Testis (tissue), 3 donors: ENCODE measurements around the gene HOXC12. TPM values are rescaled to one million over a fixed set of nuclear protein-coding genes. Genes with fewer than 3 reads are reported as not detected.
A peak's percentile ranks its signal among the peaks of the same experiment; 100 is the strongest.

Source experiments
- DNase-seq: peaks from one replicate; pipeline ENCODE4 v3.0.0-alpha.2; 2019
- H3K27ac ChIP-seq, 2 donors: fragments of 200-600 bp; sonication (generic); one replicate each; pipeline ENCODE4 v1.5.1; 2019
- H3K27me3 ChIP-seq: fragments of 200-600 bp; sonication (generic); one replicate; pipeline ENCODE4 v1.5.1; 2019
- H3K36me3 ChIP-seq: fragments of 200-600 bp; sonication (generic); one replicate; pipeline ENCODE4 v1.5.1; 2017; ENCODE audit warnings: low read depth; ENCODE audit errors: missing control alignments
- H3K4me1 ChIP-seq: fragments of 200-600 bp; sonication (generic); one replicate; pipeline ENCODE4 v1.5.1; 2019
- H3K4me3 ChIP-seq, 2 donors: fragments of 200-600 bp; sonication (generic); one replicate each; pipeline ENCODE4 v1.5.1; 2017 to 2019
- H3K9me3 ChIP-seq: fragments of 200-600 bp; sonication (generic); one replicate; pipeline ENCODE4 v1.5.1; 2017
- POLR2A ChIP-seq: fragments of 450-650 bp; IDR thresholded peaks from one replicate; pipeline ENCODE4 v1.6.1; 2017; ENCODE audit warnings: antibody characterized with exemption, mild to moderate bottlenecking, moderate library complexity
- WGBS, 2 donors: methylation state at CpG; one replicate each; pipeline ENCODE4 v1.1.5; 2018; 5-methylcytosine and 5-hydroxymethylcytosine counted together
- intact Hi-C: fragments of 100-400 bp; cut with DNase I; formaldehyde crosslinking; loops from one replicate; pipeline ENCODE4 v1.15.1; 2023; ENCODE audit warnings: low total_unique reads
- polyA plus RNA-seq: library from polyadenylated mRNA; stranded (reverse); fragments of 350-450 nt; fragmentation: Illumina TruSeq; extraction: RNeasy Lipid Tissue Mini Kit (QIAGEN cat#74804); gene quantifications from one replicate; pipeline ENCODE4 v1.2.3, GENCODE V29; 2014; ENCODE audit warnings: low read depth, low replicate concordance; ENCODE audit not compliant: insufficient read depth
- total RNA-seq, 2 donors: library from RNA; depleted of rRNA; stranded (reverse); fragments of >200 nt; gene quantifications; one replicate each; pipeline ENCODE4 v1.2.3, GENCODE V29; 2016
- TF ChIP-seq, protein P1 (sequence below), 3 experiments: fragments of 450-650 bp in 2 of 3; fragments of 200-600 bp in 1 of 3; sonication (generic) in 1 of 3; IDR thresholded peaks; one replicate each; pipeline ENCODE4 v1.5.1; 2016 to 2019; ENCODE audit warnings: antibody characterized with exemption in 3 of 3, mild to moderate bottlenecking in 2 of 3, moderate library complexity in 1 of 3

The HOXC12 gene
- total and polyA plus RNA-seq, 3 donors from 2014 or later, result 0.06 TPM; not detected in 2

DNA sequence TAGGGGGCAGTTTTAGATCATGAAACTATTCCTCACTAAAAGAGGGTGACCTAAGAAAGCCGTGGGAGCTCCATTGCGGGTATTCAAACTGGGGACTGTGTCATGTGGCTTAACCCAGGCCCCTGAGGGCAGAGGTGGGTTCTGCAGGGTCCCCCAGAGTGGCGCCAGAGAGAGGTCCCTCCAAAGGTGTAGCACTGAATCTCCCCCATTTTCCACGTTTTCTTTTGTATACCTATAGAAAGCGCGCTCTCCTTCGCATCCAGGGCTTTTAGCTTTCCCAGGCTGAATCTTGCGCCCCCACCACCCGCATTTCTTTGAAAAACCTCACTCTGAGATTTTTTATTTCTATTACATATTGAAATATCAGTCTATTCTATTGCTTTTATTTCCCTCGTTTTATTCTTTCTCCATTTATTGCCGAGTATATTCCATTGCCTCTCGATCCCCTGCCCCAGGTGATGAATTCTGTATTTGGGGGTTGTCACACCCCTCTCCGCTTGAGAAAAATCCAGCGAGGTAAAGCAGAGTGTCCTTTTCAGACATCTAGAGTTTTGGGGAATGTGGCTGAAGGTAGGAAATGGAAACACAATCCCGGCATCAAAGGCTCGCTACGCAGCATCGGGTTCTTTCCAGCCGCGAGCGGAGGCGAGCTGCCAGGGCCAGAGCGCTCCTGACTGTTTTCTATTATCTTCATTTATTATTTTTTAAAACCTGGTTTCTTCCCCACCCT is 16.9 kb upstream of the HOXC12 start:
- 16 to 21% methylated on average over 23 of the region's 23 CpGs for WGBS, 2 donors
- intact Hi-C loops, result no loop called here
- H3K4me3 ChIP-seq, result no peak overlapping the region
- DNase-seq, result no peak
- no peaks in the 10 kb centered on the region for H3K4me1 ChIP-seq
- H3K9me3 ChIP-seq, result no peaks in the 10 kb centered on the region
- no peaks in the 10 kb centered on the region for H3K36me3 ChIP-seq
- no peak for TF ChIP-seq POLR2A
- TF ChIP-seq, protein P1, sequence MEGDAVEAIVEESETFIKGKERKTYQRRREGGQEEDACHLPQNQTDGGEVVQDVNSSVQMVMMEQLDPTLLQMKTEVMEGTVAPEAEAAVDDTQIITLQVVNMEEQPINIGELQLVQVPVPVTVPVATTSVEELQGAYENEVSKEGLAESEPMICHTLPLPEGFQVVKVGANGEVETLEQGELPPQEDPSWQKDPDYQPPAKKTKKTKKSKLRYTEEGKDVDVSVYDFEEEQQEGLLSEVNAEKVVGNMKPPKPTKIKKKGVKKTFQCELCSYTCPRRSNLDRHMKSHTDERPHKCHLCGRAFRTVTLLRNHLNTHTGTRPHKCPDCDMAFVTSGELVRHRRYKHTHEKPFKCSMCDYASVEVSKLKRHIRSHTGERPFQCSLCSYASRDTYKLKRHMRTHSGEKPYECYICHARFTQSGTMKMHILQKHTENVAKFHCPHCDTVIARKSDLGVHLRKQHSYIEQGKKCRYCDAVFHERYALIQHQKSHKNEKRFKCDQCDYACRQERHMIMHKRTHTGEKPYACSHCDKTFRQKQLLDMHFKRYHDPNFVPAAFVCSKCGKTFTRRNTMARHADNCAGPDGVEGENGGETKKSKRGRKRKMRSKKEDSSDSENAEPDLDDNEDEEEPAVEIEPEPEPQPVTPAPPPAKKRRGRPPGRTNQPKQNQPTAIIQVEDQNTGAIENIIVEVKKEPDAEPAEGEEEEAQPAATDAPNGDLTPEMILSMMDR (IDR thresholded peaks at IDR 0.05), result no peak
- H3K27ac ChIP-seq, result no peak overlapping the region
- peaks cover 12% of the 10 kb centered on the region for H3K27me3 ChIP-seq

DNA sequence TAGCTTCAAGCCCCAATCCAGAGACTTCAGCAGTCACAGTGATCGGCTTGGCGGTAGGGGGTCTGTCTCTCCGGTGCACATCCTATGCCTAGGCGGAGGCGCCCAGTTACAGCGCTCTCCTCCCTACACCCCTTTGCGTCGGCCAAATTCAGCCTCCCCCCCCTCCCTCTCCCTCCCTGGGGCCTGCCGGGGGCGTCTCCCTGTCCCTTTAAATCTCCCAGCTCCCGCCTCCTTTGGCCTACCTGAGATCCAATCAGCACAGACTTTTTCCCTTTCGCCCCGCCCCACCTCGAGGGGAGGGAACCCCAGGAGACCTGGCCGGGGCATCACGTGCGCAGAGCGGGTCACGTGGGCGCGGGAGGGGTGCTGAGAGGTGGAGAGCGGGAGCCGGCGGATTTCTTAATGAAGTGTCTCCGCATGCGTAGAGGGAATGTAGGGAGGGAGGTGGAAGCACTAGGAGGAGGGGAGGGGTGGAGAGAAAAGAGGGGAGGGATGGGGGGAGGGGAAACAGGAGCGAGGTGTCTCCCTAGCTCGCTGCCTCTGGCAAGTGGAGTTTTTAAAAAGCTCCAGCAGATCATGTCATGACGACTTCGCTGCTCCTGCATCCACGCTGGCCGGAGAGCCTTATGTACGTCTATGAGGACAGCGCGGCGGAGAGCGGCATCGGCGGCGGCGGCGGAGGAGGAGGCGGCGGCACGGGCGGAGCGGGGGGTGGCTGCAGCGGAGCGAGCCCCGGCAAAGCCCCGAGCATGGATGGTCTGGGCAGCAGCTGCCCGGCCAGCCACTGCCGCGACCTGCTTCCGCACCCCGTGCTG is 16.2 kb upstream of the HOXC12 start, which contains the start of gene HOXC13:
Gene HOXC13, plus strand, starts transcription at position 506 of the 815 bp plus-strand sequence. Its CDS starts 76 bp downstream, at position 582.
- DNase-seq, result peak; percentile 92
- WGBS, 2 donors, result 3 to 5% methylated on average over 35 to 44 of the region's 56 CpGs
- intact Hi-C loops, result no loop called here
- Histone ChIP-seq H3K9me3 (no peaks in the 10 kb centered on the region), H3K4me3 (peak within 1 kb of the TSS; percentile 32 to 39), H3K4me1 (no peaks in the 10 kb centered on the region), H3K27me3 (peaks cover 12% of the 10 kb centered on the region), H3K36me3 (no peaks in the 10 kb centered on the region), H3K27ac (no peak within 1 kb of the TSS)
- TF ChIP-seq POLR2A, result no peak
- TF ChIP-seq, protein P1 (IDR thresholded peaks at IDR 0.05), result peak in 1 of 3 experiments; percentile 16

DNA sequence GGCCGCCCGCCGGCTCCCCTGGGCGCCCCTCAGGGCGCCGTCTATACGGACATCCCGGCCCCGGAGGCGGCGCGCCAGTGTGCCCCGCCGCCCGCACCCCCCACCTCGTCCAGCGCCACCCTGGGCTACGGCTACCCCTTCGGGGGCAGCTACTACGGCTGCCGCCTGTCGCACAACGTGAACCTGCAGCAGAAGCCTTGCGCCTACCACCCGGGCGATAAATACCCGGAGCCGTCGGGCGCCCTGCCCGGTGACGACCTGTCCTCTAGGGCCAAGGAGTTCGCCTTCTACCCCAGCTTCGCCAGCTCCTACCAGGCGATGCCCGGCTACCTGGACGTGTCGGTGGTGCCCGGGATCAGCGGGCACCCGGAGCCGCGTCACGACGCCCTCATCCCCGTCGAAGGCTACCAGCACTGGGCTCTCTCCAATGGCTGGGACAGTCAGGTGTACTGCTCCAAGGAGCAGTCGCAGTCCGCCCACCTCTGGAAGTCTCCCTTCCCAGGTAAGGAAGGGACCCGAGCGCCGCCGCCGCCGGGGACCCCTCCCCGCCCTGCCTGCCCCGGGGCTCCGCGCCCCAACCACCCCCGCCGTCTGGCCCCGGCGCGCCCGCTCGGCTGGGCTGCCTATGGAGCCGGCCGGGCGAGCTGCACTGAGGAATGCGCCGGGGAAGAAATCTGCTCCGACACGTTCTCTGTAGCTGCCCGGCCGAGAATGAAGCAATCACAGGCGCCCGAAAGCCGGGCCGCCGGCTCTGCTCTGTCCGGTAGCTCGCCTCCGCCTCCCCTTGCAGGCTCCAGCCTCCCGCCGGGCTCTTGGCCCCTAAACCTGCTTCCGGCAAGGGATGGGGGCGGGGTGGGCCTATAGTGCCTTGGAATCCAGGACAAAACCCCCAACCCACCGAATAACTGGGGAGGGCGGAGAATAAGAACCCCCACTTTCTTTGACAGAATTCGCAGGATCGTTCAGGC is 15.3 kb upstream of the HOXC12 start:
- Histone ChIP-seq H3K4me1 (no peaks in the 10 kb centered on the region), H3K27me3 (peaks cover 12% of the 10 kb centered on the region), H3K4me3 (peak overlapping the region; percentile 32 to 39), H3K9me3 (no peaks in the 10 kb centered on the region), H3K27ac (no peak overlapping the region), H3K36me3 (no peaks in the 10 kb centered on the region)
- no peak for DNase-seq
- intact Hi-C loops, result no loop called here
- TF ChIP-seq POLR2A, result no peak
- TF ChIP-seq, protein P1 (IDR thresholded peaks at IDR 0.05), result no peak
- WGBS, 2 donors, result 3 to 4% methylated on average over 40 to 66 of the region's 91 CpGs

DNA sequence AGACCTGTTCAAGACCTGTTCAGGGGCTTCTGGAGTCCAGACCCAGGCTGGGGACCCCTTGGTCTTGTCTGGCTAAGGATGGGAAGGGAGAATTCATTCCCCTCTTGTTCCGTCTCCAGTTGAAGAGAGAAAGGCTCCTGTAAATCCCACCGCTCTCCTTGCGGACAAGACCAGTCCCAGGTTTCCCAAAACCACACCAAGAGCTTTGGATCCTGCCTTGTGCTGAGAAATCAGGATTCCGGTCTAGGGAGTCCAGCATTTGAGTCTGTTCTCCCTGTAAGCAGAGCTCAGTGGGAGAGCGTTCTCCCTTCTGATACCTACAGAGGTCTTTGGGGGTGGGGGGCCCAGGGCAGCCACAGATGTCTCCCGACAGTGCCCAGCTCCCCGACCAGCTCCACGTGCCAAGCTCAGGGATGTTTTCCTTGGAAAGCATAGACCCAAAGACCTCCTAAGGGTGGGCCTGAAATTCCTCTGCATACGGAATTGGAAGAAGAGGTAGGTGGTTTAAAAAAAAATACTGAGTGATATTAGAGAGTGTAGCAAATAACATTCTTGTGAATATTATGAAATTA is 14.2 kb upstream of the HOXC12 start:
- TF ChIP-seq, protein P1 (IDR thresholded peaks at IDR 0.05), result no peak
- TF ChIP-seq POLR2A, result no peak
- Histone ChIP-seq H3K9me3 (no peaks in the 10 kb centered on the region), H3K27me3 (peaks cover 12% of the 10 kb centered on the region), H3K4me1 (no peaks in the 10 kb centered on the region), H3K4me3 (no peak overlapping the region), H3K27ac (no peak overlapping the region), H3K36me3 (no peaks in the 10 kb centered on the region)
- WGBS, 2 donors, result 6 to 8% methylated on average over 9 of the region's 9 CpGs
- intact Hi-C loops, result no loop called here
- DNase-seq, result no peak
